ENCODE results near the gene ATP5PD. TPM values are rescaled to one million over a fixed set of nuclear protein-coding genes. Genes with fewer than 3 reads are reported as not detected.

ATP5PD gene

GRCh38 chr17:74992223-74992622 lies 54.5 kb downstream of the ATP5PD start:
- 34% methylated on average over 2 of the region's 2 CpGs for WGBS
- H3K4me3 ChIP-seq (ENCODE audit: insufficient read depth in 1 of 2, low read depth in 1 of 2, low read length in 2 of 2) = no peak overlapping the region
- peaks cover 0 to 12% of the 10 kb centered on the region in 2 experiments for H3K36me3 ChIP-seq (ENCODE audit: control insufficient read depth in 1 of 2, insufficient read depth in 2 of 2, low read depth in 1 of 2, low read length in 2 of 2)
- H3K4ac ChIP-seq (ENCODE audit: low read depth in 1 of 2, low read length in 2 of 2) = no peak overlapping the region
- H3K79me1 ChIP-seq (replicated peaks; ENCODE audit: low read length, poor library complexity, severe bottlenecking) = peaks cover 32% of the 10 kb centered on the region
- no peaks in the 10 kb centered on the region for H3K9me3 ChIP-seq (ENCODE audit: control insufficient read depth, low read length)
- no peak overlapping the region for H3K14ac ChIP-seq (ENCODE audit: low read length in 2 of 2)
- H3K18ac ChIP-seq (ENCODE audit: low read depth in 1 of 2, low read length in 2 of 2) = no peak overlapping the region
- H2BK5ac ChIP-seq (ENCODE audit: low read depth, low read length, poor library complexity, severe bottlenecking) = no peak overlapping the region
- H2BK15ac ChIP-seq (ENCODE audit: low read depth, poor library complexity, severe bottlenecking) = no peak overlapping the region
- peaks cover 24% of the 10 kb centered on the region for H3K4me1 ChIP-seq (ENCODE audit: control insufficient read depth, insufficient read depth, low read depth, low read length)
- no peak overlapping the region for H3K27ac ChIP-seq (ENCODE audit: low read length, poor library complexity, severe bottlenecking)
- no peak overlapping the region for H2AK5ac ChIP-seq (ENCODE audit: low read length, severe bottlenecking)
- peak; percentile 27 for DNase-seq
- no peak overlapping the region for H4K91ac ChIP-seq (ENCODE audit: low read length)
- H3K27me3 ChIP-seq (ENCODE audit: control insufficient read depth in 1 of 2, insufficient read depth in 1 of 2, low read length in 2 of 2) = no peaks in the 10 kb centered on the region
- peak overlapping the region; percentile 12 for H4K8ac ChIP-seq (ENCODE audit: low read length)
- H2AFZ ChIP-seq (ENCODE audit: low read depth, low read length) = no peak overlapping the region
- no peak overlapping the region for H2BK120ac ChIP-seq (ENCODE audit: low read depth, low read length)
- H3K23ac ChIP-seq (ENCODE audit: low read length in 2 of 2) = no peak overlapping the region
- no peak overlapping the region for H2BK12ac ChIP-seq (ENCODE audit: low read length in 2 of 2)
- no peak overlapping the region for H3K4me2 ChIP-seq (ENCODE audit: low read length, poor library complexity, severe bottlenecking)
- no peak overlapping the region for H3K9ac ChIP-seq (ENCODE audit: low read length)

DNA sequence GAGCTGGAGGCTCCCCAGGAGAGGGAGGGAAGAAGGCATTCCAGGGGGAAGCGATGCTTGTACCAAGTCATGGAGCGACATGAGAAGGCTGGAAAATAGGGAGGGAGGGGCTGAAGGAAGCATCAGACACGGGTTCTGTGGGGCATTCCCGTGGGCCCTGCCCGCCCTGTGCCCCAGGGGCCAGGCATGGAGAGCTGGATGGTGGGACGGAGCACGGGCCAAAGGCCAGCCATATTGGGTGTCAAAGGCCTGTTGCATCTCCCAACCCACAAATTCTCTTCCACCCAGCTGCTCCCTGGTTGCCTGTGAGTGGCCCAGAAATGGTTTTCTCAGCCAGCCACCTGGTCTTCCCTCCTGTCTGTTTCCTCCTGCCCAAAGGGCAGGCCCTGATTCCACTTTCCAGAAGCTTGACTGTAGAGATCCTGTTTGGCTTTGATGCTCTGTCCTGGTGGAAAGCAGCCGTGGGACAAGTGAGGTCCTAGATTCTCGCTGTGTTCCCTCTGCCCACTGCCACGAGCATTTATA lies 56.1 kb downstream of the ATP5PD start:
- WGBS = 97% methylated on average over 10 of the region's 10 CpGs
- no peak overlapping the region for H2BK12ac ChIP-seq (ENCODE audit: low read length in 2 of 2)
- no peak overlapping the region for H3K4me3 ChIP-seq (ENCODE audit: insufficient read depth in 1 of 2, low read depth in 1 of 2, low read length in 2 of 2)
- H2AFZ ChIP-seq (ENCODE audit: low read depth, low read length) = no peak overlapping the region
- H4K91ac ChIP-seq (ENCODE audit: low read length) = no peak overlapping the region
- H3K27ac ChIP-seq (ENCODE audit: low read length, poor library complexity, severe bottlenecking) = no peak overlapping the region
- H3K14ac ChIP-seq (ENCODE audit: low read length in 2 of 2) = no peak overlapping the region
- H3K36me3 ChIP-seq (ENCODE audit: control insufficient read depth in 1 of 2, insufficient read depth in 2 of 2, low read depth in 1 of 2, low read length in 2 of 2) = peaks cover 0 to 12% of the 10 kb centered on the region in 2 experiments
- H3K4me2 ChIP-seq (ENCODE audit: low read length, poor library complexity, severe bottlenecking) = no peak overlapping the region
- H3K18ac ChIP-seq (ENCODE audit: low read depth in 1 of 2, low read length in 2 of 2) = no peak overlapping the region
- H3K4me1 ChIP-seq (ENCODE audit: control insufficient read depth, insufficient read depth, low read depth, low read length) = peaks cover 27% of the 10 kb centered on the region
- DNase-seq = no peak
- no peak overlapping the region for H2BK120ac ChIP-seq (ENCODE audit: low read depth, low read length)
- H3K27me3 ChIP-seq (ENCODE audit: control insufficient read depth in 1 of 2, insufficient read depth in 1 of 2, low read length in 2 of 2) = no peaks in the 10 kb centered on the region
- H3K79me1 ChIP-seq (replicated peaks; ENCODE audit: low read length, poor library complexity, severe bottlenecking) = peaks cover 30% of the 10 kb centered on the region
- H3K23ac ChIP-seq (ENCODE audit: low read length in 2 of 2) = no peak overlapping the region
- H2AK5ac ChIP-seq (ENCODE audit: low read length, severe bottlenecking) = peak overlapping the region; percentile 31
- H2BK5ac ChIP-seq (ENCODE audit: low read depth, low read length, poor library complexity, severe bottlenecking) = no peak overlapping the region
- H3K9me3 ChIP-seq (ENCODE audit: control insufficient read depth, low read length) = no peaks in the 10 kb centered on the region
- no peak overlapping the region for H3K4ac ChIP-seq (ENCODE audit: low read depth in 1 of 2, low read length in 2 of 2)
- no peak overlapping the region for H2BK15ac ChIP-seq (ENCODE audit: low read depth, poor library complexity, severe bottlenecking)
- no peak overlapping the region for H4K8ac ChIP-seq (ENCODE audit: low read length)
- peak overlapping the region; percentile 32 for H3K9ac ChIP-seq (ENCODE audit: low read length)

Small RNA genes within 50 kb of the gene (small RNA-seq; reads per million reads assigned to genes)
- not detected for gene AC111186.1 (ENCODE audit: low read depth)
- not detected for gene RF00019 (ENCODE audit: low read depth)
- gene RN7SL573P (ENCODE audit: low read depth) = not detected
- not detected for gene RNU6-362P (ENCODE audit: low read depth)
